OCI-LY1 (cell line): ENCODE results near the gene SLC22A23.

Experiments used
- H2AFZ ChIP-seq: fragments of 200-600 bp; sonication (generic), shearing (Covaris generic); 2 replicates; pipeline ENCODE4 v1.6.0; 2014; ENCODE audit warnings: antibody characterized with exemption, mild to moderate bottlenecking, low read length
- H3F3A ChIP-seq: fragments of 200-600 bp; sonication (generic), shearing (Covaris generic); 2 replicates; pipeline ENCODE4 v1.6.0; 2014; ENCODE audit warnings: mild to moderate bottlenecking, antibody characterized with exemption, low read length, moderate library complexity; ENCODE audit not compliant: insufficient read depth
- H3K27ac ChIP-seq: fragments of 200-600 bp; sonication (generic); 2 replicates; pipeline ENCODE4 v1.5.1; 2014; ENCODE audit warnings: low read length, mixed run types, mild to moderate bottlenecking, low read depth; ENCODE audit not compliant: poor library complexity, severe bottlenecking
- H3K27me3 ChIP-seq: fragments of 200-600 bp; sonication (generic); 2 replicates; pipeline ENCODE4 v1.6.0; 2014; ENCODE audit warnings: antibody characterized with exemption, mild to moderate bottlenecking, low read length, moderate library complexity; ENCODE audit not compliant: insufficient read depth
- H3K36me3 ChIP-seq: fragments of 200-600 bp; sonication (generic); 2 replicates; pipeline ENCODE4 v1.6.1; 2014; ENCODE audit warnings: mild to moderate bottlenecking, antibody characterized with exemption, low read length, moderate library complexity, mixed read lengths; ENCODE audit not compliant: insufficient read depth
- H3K4me1 ChIP-seq: fragments of 200-600 bp; sonication (generic); 2 replicates; pipeline ENCODE4 v1.5.1; 2014; ENCODE audit warnings: mild to moderate bottlenecking, low read length, moderate library complexity; ENCODE audit not compliant: insufficient read depth, severe bottlenecking
- H3K4me2 ChIP-seq: fragments of 200-600 bp; sonication (generic), shearing (Covaris generic); 2 replicates; pipeline ENCODE4 v1.6.1; 2014; ENCODE audit warnings: low read length
- H3K4me3 ChIP-seq: fragments of 200-600 bp; sonication (generic); 2 replicates; pipeline ENCODE4 v1.5.1; 2014; ENCODE audit warnings: low read length, low read depth, mild to moderate bottlenecking, mixed read lengths; ENCODE audit not compliant: poor library complexity, severe bottlenecking
- H3K79me2 ChIP-seq: fragments of 200-600 bp; shearing (Covaris generic); 2 replicates; pipeline ENCODE4 v1.6.1; 2016; ENCODE audit warnings: mixed run types, low read length, mixed read lengths; ENCODE audit not compliant: insufficient read depth
- H3K9ac ChIP-seq: fragments of 200-600 bp; sonication (generic), shearing (Covaris generic); 2 replicates; pipeline ENCODE4 v1.6.1; 2014; ENCODE audit warnings: mild to moderate bottlenecking, low read length, mixed read lengths
- H3K9me2 ChIP-seq: fragments of 200-600 bp; sonication (generic), shearing (Covaris generic); 2 replicates; pipeline ENCODE4 v1.6.1; 2014; ENCODE audit warnings: low read depth, mild to moderate bottlenecking, low read length, mixed read lengths
- H3K9me3 ChIP-seq: fragments of 200-600 bp; shearing (Covaris generic); 2 replicates; pipeline ENCODE4 v1.6.1; 2014; ENCODE audit warnings: low read length, mixed read lengths
- H4K20me1 ChIP-seq: fragments of 200-600 bp; sonication (generic), shearing (Covaris generic); 2 replicates; pipeline ENCODE4 v1.6.0; 2016; ENCODE audit warnings: mild to moderate bottlenecking, low read length; ENCODE audit not compliant: insufficient read depth
- EZH2 ChIP-seq: fragments of 200-600 bp; sonication (generic), shearing (Covaris generic); IDR thresholded peaks from 2 replicates; pipeline ENCODE4 v1.8.0; 2017; ENCODE audit warnings: borderline replicate concordance, mixed run types, mild to moderate bottlenecking, antibody characterized with exemption, low read length, moderate library complexity, mixed read lengths
- TF ChIP-seq, protein P1 (sequence below): fragments of 200-600 bp; sonication (generic), shearing (Covaris generic); IDR thresholded peaks from 2 replicates; pipeline ENCODE4 v1.5.1; 2017; ENCODE audit warnings: mild to moderate bottlenecking, antibody characterized with exemption, low read length, moderate library complexity, mixed read lengths

Gene SLC22A23

GRCh38 chr6:3443221-3443515, 13.7 kb downstream of the SLC22A23 start:
- no peaks in the 10 kb centered on the region for H3F3A ChIP-seq
- no peaks in the 10 kb centered on the region for H3K9me2 ChIP-seq
- no peaks in the 10 kb centered on the region; the same call in 1 of the 2 replicates for H3K27me3 ChIP-seq
- H3K9ac ChIP-seq = no peak overlapping the region
- no peaks in the 10 kb centered on the region for H3K4me1 ChIP-seq
- H3K79me2 ChIP-seq = no peaks in the 10 kb centered on the region
- H4K20me1 ChIP-seq = no peaks in the 10 kb centered on the region
- no peaks in the 10 kb centered on the region for H3K9me3 ChIP-seq
- TF ChIP-seq EZH2 = no peak
- TF ChIP-seq, protein P1, sequence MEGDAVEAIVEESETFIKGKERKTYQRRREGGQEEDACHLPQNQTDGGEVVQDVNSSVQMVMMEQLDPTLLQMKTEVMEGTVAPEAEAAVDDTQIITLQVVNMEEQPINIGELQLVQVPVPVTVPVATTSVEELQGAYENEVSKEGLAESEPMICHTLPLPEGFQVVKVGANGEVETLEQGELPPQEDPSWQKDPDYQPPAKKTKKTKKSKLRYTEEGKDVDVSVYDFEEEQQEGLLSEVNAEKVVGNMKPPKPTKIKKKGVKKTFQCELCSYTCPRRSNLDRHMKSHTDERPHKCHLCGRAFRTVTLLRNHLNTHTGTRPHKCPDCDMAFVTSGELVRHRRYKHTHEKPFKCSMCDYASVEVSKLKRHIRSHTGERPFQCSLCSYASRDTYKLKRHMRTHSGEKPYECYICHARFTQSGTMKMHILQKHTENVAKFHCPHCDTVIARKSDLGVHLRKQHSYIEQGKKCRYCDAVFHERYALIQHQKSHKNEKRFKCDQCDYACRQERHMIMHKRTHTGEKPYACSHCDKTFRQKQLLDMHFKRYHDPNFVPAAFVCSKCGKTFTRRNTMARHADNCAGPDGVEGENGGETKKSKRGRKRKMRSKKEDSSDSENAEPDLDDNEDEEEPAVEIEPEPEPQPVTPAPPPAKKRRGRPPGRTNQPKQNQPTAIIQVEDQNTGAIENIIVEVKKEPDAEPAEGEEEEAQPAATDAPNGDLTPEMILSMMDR = no peak
- H3K4me2 ChIP-seq = no peak overlapping the region
- no peak overlapping the region for H2AFZ ChIP-seq
- no peak overlapping the region for H3K4me3 ChIP-seq
- H3K36me3 ChIP-seq = no peaks in the 10 kb centered on the region
- no peak overlapping the region for H3K27ac ChIP-seq

DNA sequence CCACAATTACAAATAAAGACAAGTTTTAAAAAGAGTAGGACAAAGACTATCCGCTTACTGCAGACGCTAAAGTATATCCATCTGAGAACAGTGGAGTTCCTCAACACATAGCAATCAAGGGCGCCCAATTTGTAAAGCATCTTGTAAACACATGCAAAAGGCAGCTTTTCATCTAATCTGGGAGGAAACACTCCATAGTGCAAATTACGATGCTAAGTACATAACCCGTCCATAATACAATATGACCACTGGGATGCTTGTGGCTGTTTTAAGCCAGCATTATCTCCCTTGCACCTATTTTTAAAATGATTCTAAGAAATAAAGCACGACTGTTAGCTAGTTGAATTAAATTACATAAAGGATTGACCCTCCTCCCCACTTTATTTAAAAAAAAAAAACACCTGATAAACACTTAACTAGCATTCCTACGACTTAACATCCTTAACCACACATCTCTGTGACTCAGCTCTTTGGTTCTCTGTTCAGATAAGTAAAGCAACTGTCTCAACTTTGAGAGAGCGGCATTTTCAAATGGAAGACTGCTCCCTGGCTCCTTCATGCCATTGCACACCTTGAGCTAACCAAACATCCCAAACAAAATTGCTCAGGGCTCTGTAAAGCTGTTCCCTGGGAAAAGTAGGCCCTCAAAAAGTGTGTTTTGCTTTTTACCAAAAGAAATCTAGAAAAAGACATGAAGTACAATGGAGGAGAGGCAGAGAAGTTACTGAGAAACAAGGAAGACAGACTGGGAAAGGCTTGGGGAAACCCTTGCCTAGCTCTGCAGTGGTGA, 14.2 kb downstream of the SLC22A23 start:
- no peak for TF ChIP-seq EZH2
- TF ChIP-seq, protein P1 = no peak
- H2AFZ ChIP-seq = no peak overlapping the region
- no peaks in the 10 kb centered on the region for H3K9me3 ChIP-seq
- H3F3A ChIP-seq = no peaks in the 10 kb centered on the region
- no peaks in the 10 kb centered on the region; the same call in 1 of the 2 replicates for H3K27me3 ChIP-seq
- no peaks in the 10 kb centered on the region for H3K4me1 ChIP-seq
- no peaks in the 10 kb centered on the region for H3K79me2 ChIP-seq
- no peak overlapping the region for H3K9ac ChIP-seq
- H3K4me3 ChIP-seq = no peak overlapping the region
- H3K4me2 ChIP-seq = no peak overlapping the region
- H3K27ac ChIP-seq = no peak overlapping the region
- no peaks in the 10 kb centered on the region for H3K9me2 ChIP-seq
- H4K20me1 ChIP-seq = no peaks in the 10 kb centered on the region
- H3K36me3 ChIP-seq = no peaks in the 10 kb centered on the region

DNA sequence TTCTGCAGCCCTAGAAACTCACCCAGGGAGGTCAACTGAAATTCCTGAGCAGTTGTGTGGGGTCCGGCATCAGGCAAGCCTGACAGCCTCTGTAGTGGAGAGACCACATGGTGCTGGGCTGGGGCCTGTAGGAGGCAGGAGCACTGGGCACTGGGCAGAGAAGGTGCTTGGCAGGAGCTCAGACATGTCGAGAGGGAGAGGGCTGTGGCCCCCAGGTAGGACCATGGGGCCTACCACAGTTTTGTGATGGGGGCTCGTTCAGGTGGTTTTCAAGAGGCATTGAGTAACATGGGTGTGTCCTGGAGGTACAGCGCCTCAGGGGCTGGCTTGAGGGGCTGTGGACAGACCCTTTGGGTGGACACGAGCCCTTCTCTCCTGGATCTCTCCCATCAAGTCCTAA, 15.9 kb downstream of the SLC22A23 start:
- Histone ChIP-seq H3K79me2 (no peaks in the 10 kb centered on the region), H3K4me1 (no peaks in the 10 kb centered on the region)
- TF ChIP-seq EZH2 = no peak
- TF ChIP-seq, protein P1 = no peak

More for the DNA sequence above, 15.9 kb downstream of the SLC22A23 start:
- H3F3A ChIP-seq = no peaks in the 10 kb centered on the region
- H4K20me1 ChIP-seq = no peaks in the 10 kb centered on the region
- H2AFZ ChIP-seq = no peak overlapping the region
- H3K9ac ChIP-seq = no peak overlapping the region
- H3K4me3 ChIP-seq = no peak overlapping the region
- no peak overlapping the region for H3K4me2 ChIP-seq
- H3K27ac ChIP-seq = no peak overlapping the region
- no peaks in the 10 kb centered on the region; the same call in 1 of the 2 replicates for H3K27me3 ChIP-seq
- H3K9me2 ChIP-seq = no peaks in the 10 kb centered on the region
- H3K36me3 ChIP-seq = no peaks in the 10 kb centered on the region
- no peaks in the 10 kb centered on the region for H3K9me3 ChIP-seq
